GM12864 (cell line): ENCODE measurements around the gene POLA1.

Source experiments
- DNase-seq: peaks from one replicate; pipeline ENCODE4 v3.0.0-alpha.2; 2011; ENCODE audit warnings: low read depth
- H3K4me3 ChIP-seq: 2 replicates; pipeline ENCODE4 v1.5.1; 2011; ENCODE audit warnings: mild to moderate bottlenecking, low read depth, low read length, control low read depth
- TF ChIP-seq, protein P1 (sequence below): IDR thresholded peaks from 2 replicates; pipeline ENCODE4 v1.5.1; 2011; ENCODE audit warnings: low read depth, mild to moderate bottlenecking, moderate library complexity, low read length, control low read depth, inconsistent platforms; ENCODE audit errors: missing control alignments

Gene POLA1

DNA sequence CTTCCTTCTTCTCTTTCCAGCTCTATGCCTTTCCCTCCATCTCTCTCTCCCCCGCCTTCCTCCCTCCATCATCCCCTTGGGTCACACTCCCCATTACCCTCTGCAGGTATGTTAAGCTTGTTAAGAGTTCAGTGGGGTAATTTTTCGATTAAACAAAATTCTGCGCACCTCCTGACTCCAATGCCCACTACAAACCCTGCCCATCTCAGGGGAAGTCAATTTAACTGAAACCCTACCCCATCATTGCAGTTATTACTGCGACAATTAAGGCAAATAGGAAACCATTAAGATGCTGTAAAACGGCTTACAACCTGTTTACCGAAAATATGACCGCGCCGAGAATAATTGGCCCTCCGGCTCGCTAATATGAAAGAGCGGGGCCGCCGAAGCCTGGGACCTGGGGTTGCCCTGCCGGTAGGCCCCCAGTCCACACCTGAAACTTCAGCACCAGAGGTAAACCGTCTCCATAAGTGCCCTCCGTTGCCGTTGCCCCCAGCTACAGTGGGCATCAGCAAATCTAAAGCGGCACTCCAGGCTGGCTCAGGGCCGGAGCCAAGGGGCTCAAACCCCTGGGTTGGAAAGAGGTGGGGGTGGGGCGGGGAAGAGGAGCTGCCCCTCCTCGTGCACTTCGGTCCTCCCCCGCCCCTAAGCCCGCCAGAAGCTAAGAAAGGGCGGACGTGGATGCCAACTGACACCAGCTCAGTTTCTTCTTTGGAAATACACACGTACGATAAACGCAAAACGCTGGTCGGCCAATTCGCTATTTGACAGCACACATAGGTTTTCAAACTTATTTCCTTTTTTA lies 317.3 kb downstream of the POLA1 start:
- DNase-seq = no peak
- H3K4me3 ChIP-seq = no peak overlapping the region
- TF ChIP-seq, protein P1, sequence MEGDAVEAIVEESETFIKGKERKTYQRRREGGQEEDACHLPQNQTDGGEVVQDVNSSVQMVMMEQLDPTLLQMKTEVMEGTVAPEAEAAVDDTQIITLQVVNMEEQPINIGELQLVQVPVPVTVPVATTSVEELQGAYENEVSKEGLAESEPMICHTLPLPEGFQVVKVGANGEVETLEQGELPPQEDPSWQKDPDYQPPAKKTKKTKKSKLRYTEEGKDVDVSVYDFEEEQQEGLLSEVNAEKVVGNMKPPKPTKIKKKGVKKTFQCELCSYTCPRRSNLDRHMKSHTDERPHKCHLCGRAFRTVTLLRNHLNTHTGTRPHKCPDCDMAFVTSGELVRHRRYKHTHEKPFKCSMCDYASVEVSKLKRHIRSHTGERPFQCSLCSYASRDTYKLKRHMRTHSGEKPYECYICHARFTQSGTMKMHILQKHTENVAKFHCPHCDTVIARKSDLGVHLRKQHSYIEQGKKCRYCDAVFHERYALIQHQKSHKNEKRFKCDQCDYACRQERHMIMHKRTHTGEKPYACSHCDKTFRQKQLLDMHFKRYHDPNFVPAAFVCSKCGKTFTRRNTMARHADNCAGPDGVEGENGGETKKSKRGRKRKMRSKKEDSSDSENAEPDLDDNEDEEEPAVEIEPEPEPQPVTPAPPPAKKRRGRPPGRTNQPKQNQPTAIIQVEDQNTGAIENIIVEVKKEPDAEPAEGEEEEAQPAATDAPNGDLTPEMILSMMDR = no peak

DNA sequence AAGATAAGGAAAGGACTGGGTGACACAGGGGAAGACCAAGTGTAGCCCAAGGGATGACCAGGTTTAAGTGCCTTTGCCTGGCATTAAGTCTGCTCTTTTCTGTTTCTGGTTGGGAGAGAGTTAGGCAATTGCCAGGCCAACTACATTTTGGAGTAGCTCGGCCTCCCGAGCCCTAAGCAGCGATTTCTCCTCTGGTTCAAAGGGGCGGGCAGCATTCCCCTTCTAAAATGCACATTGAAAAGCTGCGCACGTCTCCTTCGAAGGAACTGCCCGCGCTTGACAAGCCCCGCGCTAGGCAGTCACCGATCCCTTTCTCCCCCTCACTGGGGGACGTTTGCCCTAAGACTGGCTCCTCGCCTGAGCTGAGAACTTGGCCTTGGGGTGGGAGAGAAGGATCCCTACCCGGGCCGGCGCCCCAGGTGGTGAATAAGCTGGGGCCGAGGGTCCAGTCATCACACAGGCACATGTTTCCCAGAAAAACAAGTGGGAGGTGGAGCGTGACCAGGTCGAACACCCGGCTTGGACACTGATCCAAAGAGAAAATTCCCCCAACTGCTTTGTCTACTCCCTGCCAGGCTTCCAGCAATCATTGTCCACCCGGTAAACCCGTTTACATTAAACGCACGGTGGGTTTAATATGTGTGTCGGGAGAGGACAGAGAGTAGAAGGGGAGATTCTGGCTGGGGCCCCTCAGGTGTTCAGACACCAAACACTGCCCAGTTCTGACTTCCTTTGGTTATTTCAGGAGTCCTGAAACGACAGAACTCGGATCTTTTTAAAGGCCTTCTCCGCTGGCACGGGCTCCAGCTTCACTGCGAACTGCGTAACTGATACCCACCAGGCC lies 318.1 kb downstream of the POLA1 start:
- TF ChIP-seq, protein P1 = no peak
- no peak for DNase-seq
- no peak overlapping the region for H3K4me3 ChIP-seq

DNA sequence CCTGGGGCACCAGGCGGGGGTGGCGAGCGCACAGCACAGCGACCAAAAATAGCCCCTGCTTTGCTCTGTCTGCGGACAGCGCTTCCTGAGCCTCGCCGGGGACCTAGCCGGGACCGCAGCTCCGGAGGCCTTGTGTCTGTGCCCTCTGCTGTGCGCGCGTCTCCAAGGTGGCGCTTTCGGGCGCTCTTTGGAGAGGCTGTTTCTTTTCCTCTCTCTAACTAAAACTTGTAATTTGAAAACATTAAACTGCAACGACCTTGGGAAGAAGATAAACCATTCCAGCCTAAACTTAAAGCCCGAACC lies 318.7 kb downstream of the POLA1 start:
- TF ChIP-seq, protein P1 = no peak
- DNase-seq = no peak
- no peak overlapping the region for H3K4me3 ChIP-seq

DNA sequence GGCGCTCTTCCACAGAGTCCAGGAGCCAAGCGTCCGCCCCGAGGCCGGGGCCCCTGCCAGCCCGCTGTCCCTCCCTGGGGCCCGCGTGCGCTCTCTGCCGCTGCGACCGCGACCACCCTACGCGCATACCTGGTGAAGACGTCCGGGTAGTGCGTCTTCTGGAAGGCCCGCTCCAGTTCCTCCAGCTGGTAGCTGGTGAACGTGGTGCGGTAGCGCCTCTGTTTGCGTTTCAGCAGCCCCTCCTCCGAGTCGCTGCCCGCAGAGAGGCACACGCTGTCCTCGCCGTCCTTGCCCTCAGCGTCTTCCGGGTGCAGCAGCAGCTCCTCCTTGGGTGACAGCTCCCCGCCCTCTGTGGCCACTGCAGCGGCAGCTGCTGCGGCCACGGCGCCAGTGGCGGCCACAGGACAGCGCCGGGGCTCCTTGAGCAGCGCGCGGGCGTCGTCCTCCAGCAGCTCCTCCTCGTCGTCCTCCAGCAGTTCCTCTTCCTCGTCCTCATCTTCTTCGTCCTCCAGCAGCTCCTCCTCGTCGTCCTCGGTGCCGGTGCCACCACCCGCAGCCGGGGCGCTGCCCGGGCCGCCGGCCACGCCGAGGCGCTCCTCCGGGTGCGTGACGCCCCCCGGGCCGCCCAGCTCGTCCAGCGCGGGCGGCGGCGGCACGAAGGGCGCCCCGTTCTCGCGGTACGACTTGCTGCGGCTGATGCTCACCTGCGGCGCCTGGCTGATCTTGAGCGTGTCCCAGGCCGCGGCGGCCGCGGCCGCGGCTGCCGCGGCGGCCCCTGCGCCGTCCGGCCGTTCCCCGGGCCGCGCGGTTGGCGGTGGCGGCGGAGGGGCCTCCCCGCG lies 319.3 kb downstream of the POLA1 start:
- peak overlapping the region; percentile 36 for H3K4me3 ChIP-seq
- DNase-seq = no peak
- TF ChIP-seq, protein P1 = no peak

DNA sequence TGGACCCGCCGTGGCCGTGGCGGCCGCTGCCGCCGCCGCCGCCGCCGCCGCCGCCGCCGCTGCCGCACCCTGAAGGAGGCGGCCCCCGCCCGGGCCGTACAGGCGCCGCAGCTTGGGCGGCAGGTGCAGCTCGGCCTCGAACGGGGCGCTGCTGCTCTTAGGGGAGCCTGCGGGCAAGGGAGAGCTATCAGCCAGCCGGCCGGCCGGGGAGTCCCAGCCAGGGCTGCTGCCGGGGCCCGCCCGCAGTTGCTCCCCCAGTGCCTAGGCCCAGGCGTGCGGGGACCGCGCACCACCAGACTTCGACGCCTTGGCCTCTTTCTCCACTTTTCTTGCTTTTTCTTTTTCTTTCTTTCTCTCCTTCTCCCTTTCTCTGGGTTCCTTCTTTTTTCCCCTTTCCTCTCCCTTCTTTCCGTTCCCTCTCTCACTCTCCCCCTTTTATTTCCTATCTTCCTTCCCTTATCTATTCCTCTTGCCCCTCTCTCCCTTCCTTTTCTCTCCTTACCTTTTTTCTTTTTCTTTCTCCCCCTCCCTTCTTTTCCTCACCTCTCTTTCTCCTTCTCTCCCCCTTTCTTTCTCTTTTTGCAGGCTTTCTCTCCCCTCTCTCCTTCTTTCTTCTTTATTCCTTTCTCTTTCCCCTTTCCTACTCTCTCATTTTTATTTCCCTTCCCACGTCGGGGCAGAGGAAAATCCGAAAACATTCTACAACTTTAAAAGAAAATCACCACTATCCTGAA lies 320.1 kb downstream of the POLA1 start:
- no peak overlapping the region for H3K4me3 ChIP-seq
- no peak for DNase-seq
- TF ChIP-seq, protein P1 = no peak

DNA sequence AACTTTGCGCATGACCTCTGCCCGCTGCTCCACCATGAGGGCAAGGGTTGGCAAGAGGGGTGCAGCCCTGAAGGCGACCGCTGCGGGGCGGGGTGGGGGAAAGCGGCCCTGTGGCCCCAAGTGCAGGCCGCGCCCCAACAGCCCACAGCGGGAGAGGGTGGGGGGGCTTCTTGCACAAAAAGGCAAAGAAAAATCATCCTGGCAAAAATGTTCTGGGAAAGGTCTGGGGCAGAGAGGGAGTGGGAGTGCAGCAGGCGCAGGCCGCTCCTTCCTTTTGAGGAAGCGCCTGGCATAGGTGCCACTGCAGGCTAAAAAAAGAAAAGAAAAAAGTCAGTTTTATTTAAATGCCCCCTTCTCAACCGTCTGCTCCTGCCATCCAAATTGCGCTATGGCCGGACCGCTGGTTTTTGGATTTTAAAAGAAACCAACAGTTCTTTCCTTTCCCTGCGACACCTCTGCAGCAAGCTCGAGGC lies 320.7 kb downstream of the POLA1 start:
- TF ChIP-seq, protein P1 = no peak
- H3K4me3 ChIP-seq = no peak overlapping the region
- no peak for DNase-seq
